Activated T-cell treated with anti-CD3 and anti-CD28 coated beads for 24 hours (primary cell): Measurements from ENCODE around the gene KREMEN1.

Experiments
- DNase-seq: peaks from one replicate; pipeline ENCODE4 v3.0.0-alpha.2; 2020; ENCODE audit warnings: low read depth

Gene KREMEN1

DNA sequence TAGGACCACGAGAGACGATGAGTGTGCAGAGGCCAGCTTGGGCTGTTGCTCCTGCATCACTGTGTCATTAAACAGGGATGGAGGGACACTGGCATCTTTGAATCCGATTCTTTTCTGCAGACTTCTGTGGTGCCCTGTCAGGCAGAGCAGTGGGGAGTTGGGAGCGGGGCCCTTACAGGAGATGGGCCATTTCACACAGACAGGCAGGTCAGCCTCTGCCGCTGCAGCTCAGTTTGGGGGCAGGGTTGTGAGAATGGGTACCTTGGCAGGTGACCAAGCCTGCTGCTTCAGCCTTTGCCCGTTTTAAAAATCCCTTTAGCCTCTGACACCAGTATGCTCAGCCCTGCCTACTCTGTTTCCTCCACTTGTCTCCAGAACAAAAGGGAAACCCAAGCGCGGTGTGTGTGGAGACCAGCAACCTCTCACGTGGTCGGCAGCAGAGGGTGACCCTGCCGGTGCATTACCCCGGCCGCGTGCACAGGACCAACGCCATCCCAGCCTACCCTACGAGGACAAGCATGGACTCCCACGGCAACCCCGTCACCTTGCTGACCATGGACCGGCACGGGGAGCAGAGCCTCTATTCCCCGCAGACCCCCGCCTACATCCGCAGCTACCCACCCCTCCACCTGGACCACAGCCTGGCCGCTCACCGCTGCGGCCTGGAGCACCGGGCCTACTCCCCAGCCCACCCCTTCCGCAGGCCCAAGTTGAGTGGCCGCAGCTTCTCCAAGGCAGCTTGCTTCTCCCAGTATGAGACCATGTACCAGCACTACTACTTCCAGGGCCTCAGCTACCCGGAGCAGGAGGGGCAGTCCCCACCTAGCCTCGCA, 23.8 kb upstream of the KREMEN1 start:
- DNase-seq: no peak

DNA sequence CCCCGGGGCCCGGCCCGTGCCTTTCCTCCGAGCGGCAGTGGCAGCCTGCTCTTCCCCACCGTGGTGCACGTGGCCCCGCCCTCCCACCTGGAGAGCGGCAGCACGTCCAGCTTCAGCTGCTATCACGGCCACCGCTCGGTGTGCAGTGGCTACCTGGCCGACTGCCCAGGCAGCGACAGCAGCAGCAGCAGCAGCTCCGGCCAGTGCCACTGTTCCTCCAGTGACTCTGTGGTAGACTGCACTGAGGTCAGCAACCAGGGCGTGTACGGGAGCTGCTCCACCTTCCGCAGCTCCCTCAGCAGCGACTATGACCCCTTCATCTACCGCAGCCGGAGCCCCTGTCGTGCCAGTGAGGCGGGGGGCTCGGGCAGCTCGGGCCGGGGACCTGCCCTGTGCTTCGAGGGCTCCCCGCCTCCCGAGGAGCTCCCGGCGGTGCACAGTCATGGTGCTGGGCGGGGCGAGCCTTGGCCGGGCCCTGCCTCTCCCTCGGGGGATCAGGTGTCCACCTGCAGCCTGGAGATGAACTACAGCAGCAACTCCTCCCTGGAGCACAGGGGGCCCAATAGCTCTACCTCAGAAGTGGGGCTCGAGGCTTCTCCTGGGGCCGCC, 23.1 kb upstream of the KREMEN1 start:
- no peak for DNase-seq

DNA sequence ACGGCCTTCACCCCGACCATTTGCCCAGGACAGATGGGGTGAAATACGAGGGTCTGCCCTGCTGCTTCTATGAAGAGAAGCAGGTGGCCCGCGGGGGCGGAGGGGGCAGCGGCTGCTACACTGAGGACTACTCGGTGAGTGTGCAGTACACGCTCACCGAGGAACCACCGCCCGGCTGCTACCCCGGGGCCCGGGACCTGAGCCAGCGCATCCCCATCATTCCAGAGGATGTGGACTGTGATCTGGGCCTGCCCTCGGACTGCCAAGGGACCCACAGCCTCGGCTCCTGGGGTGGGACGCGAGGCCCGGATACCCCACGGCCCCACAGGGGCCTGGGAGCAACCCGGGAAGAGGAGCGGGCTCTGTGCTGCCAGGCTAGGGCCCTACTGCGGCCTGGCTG, 22.4 kb upstream of the KREMEN1 start:
- DNase-seq: no peak

DNA sequence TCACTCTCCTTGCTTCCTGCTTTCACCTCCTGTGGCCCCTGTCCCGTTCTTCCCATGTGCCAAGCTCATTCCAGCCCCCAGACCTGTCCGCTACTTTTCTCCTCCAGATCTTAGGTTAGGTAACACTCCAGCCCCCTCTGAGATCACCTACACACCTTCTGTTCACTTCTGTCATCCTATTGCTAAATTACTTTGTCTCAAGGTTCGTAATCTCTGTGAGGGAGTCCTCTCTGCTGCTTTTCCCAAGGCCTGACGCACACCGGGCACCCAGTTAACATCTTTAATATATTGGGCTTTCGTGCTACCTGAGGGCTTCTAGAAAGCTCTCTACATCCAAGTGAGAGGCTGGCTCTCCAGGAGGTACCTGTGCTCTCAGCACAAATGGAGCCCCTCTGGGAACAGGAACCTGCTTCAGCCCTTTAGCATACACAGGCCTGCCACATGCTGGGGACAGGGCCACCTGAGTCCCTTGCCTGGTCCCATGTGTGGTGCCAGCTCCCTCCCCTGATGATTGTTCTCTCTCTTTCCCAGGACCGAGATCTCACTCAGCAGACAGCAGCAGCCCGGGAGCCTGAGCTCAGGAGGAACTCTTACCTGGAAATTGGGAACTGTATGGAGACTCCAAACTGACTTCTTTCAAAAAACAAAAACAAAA, 19.7 kb upstream of the KREMEN1 start:
- no peak for DNase-seq

DNA sequence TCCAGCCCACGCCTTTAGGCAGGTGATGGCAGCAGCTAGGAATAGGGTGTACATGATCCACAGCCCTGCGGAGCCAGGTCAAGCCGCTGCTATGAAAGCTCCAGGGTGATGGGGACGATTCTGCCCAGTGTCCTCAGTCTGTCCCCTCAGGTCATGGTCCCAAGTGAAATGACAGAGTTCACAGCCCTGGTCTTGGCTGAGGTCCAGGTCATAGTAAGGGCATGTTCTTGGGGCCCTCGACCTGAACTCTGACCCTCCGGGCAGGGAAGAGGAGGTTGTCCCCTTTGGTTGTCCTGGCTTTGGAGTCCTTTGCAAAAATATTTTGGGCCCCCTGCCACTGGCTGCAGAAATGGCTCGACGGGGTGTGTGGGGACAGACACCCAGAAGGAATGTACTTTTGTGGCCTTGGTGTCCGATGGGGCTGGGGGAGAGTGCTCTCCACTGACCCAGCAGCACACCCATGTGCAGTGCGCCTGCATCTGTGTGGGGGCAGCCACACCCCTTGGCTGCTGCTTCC, 18.5 kb upstream of the KREMEN1 start:
- no peak for DNase-seq

DNA sequence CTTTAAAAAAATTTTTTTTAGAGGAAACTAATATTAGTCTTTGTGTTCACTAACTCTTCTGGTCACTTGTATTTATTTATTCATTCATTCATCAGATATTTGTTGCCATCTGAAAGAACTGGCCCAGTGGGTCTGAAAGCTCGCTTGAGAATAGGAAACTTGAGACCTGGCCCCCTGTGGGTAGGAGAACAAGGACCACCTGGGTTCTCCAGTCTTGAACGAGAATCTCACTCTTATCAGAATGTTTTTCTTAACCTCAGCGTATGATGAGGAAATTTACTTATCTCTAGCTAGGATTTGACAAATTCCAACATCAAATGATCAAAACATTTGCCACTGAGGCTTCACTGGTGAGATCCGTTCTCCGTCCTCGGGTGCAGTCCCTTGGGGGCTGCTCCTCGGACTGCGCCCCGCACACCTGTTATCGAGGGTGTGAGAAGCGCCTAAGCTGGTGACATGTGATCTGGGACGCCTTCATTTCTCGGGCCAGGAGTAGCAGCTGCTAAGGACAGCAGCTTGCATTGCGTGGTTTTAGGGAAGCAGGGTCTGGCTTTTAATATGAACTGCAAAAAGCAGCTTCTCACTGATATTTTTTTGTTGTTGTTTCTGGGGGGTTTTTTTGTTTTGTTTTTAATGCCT, 17.5 kb upstream of the KREMEN1 start:
- no peak for DNase-seq

DNA sequence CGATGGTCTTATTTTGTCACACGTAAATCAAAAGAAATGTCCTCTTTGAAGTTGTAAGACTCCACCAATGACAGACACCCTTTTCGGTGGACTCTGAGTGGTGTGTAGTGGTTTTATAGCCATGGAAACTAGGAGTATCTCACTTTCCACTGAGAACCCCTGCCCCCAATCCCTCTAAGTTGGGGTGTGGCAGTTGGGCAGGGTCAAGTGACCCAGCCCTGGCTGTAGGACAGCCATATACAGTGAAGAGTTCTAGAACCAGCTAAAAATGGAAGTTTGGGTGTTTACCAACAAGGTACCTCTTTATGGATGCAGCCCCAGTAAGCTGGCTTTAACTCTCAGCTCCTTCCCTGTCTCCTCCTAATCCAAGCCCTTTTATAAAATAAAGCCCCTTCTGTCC, 16.4 kb upstream of the KREMEN1 start:
- no peak for DNase-seq

DNA sequence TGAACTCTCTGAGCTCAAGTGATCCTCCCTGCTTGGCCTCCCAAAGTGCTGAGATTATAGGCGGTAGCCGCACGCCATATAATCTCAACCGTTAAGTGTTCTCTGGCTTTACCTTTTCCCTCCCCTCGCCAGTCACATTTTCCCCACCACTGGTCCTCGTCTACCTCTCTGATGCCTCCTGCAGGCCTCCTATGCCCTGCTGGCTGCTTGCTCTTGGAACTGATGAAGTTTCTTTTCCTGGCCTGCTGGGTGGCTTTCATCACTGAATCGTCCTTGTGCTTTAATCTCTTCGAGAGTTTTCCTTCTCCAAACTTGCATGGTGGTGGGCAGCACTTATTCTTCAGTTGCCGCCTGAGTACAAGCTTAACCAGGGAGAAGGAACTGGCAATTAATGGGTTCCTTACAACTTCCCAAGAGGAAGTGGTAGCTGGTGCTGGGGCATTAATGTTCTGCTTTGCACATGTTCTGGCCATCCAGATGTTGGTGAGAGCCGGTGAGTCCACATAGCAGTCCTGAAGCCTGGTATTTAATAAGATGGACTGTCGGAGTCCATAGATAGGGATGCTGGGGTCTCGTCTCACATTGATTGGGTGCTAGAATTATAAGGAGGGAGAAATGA, 12.5 kb upstream of the KREMEN1 start:
- DNase-seq: no peak

DNA sequence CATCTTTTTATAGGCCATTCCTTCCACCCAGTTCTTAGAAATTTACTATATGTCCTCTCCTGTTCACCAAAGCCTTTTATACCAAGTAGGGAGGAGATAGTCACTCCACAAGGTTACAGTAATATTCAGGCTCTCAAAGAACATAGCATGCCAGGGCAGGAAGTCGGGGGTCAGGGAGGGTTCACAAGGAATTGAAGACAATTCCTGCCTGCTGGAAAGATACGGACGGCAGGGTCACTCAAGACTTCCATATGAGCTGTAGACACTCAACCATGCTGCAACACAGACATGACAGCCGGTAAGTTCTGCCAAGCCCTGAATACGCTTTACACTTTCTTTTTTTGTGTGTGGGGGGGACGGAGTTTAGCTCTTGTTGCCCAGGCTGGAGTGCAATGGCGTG, 11.9 kb upstream of the KREMEN1 start:
- no peak for DNase-seq

DNA sequence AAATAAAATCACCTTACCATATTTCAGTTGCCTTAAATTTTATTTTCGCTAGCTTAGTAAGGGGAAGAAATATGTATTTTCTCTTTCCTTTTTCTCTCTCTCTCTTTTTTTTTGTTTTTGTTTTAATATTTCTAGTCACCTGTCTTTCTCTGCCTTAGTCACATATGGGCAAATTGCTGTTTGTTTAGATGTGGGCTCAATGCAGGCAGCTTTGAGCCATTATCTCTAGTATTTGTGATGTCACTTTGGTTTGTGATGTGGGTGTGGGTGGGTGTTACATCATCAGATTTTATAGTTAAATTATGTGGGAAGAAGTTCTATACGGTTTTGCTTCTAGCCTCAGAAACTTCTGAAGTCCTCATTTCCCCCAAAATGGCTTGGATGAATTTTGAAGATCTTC, 11.1 kb upstream of the KREMEN1 start, which contains the start of gene C22orf31:
TSS of gene C22orf31 (minus strand) at position 59 of the 400 bp plus-strand sequence. CDS start at position 20, 39 bp downstream.
- no peak for DNase-seq

DNA sequence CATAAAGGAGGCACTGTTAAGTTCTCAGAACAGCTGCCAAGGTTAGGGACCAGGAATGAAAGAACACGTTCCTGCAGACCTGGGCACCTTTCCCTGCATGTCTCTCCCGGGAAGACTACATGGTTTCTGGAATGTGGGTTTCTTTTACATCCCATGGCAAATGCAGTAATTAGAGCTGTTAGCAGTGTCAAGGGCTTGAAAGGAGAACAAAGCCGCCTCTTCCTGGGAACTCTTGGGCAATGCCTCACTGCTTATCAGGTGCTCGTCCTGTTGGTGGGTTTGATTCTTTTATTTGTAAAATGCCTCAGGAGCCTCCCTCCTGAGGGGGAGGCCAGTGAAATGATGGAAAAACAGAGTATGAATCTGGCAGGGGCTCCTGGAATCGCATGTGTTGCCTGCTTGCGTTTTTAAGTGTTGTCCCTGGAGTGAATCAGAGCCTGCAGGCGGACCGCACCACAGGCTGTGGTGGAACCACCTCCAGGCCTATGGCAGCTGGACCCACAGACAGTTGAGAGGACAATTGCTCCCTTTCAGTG, 10.5 kb upstream of the KREMEN1 start:
- no peak for DNase-seq

DNA sequence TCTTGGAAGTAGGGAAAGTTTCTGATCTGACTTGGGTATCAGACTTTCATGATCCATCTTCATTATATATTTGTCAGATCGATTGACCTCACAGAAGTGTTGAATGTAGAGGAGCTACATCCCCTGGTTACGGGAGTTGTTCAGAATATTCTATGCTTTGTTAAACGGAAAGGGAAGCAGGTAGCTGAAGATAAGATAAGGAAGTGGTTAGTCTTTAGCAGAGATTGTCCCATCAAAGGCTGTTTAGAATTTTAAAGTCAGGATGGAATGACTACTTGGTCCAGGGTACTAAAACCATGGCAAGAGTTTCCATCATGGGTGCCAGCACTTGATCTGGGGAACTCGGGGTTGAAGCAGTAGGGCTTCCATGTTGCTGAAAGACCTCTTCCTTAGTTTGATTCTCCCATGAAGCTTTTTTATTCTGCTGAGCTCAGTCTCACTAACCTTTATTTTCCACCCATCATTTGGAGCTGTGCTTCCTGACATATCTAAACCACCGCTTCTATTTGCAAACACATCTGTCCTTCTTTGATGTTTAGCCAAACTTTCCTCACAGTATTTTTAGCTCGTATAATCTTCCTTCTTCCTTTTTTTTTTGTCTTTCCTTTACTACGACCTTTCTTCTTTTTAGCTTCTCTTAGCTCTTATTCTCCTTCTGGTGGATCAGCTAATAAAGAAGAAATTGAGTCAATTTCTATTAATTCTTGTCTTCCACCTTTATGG, 7.2 kb upstream of the KREMEN1 start:
- no peak for DNase-seq

DNA sequence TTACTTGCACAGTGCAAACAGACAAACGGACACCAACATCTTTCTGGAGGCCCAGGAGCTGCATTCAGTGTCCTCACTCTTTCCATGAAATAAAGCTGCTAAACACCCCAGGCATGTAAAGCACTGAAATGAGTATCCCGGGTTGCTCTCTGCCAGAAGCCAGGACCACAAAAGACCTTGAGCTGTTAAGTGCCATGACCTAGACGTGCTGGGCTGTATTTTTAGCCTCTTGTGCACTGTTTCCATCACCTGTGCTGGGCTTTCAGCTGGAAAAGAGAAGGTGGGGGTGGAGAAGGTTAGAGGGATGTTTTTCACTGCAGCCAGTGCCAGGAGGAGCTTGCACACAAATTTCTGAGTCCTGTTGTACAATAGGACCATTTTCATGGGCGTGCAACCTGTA, 3.4 kb upstream of the KREMEN1 start:
- no peak for DNase-seq

DNA sequence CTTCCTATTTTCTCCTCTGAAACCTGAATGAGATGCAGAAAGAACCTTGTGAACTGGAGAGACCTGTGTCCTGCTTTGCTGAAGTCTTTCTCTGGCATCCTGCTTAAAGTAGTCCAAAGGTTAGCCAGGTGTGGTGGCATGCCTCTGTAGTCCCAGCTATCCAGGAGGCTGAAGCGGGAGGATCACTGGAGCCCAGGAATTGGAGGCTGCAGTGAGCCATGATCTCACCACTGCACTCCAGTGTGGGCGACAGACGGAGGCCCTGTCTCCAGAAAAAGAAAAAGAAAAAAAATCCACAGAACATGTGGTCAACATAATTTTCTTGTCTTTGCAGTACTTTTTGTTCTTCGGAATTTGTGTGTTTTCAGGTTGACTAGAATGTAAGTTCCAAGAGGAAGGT, 2.3 kb upstream of the KREMEN1 start:
- no peak for DNase-seq

DNA sequence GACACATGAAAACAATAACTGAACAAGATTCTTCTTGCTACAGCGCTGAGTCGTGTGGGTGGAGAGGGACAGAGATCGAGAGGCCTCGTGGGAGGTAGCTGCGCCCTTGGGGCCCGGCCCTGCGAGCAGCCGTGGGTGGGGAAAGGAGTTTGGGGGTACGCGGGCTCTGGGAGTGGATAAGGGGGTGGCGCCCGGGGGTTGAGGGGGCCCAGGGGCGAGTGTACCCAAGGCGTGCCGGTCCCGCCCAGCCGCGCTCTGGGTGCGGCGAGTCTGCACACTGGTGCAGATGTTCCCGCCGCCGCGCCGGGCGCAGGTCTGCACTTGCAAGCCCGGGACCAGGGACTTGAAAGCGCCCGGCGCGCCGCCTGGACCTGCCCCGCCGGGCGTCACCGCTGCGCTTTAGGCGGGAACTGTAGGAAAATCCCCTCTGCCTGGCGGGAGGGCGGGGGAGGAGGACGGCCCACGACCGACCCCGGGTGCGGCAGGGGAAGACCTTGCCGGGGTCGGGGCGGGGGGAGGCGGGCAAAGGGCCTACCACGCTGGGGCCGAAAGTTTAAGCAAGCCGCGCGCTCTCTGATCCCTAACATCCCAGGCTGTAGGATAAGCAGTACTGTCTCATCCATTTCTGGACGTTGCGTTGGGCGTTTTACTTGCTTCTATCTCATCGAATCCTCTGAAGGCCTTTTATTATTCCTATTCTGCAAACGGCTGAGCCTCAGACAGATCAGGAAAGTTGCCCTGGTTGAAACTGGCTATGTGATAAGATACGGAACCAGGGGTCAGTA, 1.4 kb upstream of the KREMEN1 start:
- no peak for DNase-seq

DNA sequence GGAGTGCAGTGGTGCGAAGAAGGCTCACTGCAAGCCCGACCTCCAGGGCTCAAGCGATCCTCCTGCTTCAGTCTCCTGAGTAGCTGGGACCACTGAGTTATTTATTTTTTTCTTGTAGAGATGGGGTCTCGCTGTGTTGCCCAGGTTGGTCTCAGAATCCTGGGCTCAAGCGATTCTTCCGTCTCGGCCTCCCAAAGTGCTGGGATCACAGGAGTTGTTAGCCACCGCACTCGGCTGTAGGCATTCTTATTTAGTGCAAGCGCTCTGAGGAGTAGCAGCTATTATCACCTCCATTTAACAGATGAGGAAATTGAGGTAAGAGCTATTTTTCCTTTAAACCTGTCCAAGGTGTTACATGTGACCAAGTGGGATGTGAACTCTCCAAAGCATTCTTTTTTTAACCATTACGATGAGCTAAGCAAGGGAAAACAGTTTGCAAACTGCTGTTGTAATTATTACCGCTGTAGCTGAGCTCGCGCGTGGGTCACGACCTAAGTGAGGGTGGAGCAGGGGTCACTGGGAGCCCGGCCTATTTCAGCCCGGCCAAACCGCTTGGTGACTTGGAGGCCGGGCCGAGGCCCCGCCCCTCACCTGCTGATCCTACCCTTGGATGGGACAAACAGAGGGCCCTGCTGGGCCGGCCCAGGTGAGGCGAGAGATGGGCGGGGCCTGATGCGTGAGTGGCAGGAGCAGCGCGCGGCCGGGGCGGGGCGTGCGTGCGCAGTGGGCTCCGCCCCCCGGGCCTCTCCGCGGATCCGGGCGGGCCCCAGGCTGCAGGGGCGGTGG, 449 bp upstream of the KREMEN1 start:
- DNase-seq: peak; percentile 76

DNA sequence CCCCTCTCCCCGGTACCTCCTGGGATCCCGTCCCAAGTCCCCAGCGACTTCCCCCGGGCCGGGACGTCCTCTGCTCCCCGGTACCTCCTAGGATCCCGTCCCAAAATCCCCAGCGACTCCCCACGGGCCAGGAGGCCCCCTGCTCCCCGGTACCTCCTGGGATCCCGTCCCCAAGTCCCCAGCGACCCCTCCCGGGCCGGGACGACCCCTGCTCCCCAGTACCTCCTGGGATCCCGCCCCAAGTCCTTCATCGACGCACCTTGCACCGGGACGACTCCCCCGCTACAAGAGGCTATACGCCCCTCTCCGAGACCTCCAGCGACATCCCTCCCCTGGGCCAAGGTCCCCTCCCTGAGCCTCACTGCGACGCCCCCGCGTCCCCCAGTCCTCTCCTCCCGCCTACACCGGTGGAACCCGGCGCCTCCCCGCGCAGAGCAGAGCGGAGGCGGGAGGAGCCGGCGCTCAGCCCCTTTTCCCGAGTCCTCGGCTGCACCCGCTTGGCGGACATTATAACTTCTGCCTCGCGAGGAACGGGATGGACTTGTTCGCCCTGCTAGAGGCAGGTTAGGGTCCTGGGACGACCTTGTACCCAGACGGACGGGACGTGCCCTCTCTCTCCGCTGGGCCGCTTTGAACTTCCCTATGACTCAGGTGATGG, 912 bp downstream of the KREMEN1 start:
- DNase-seq: no peak

DNA sequence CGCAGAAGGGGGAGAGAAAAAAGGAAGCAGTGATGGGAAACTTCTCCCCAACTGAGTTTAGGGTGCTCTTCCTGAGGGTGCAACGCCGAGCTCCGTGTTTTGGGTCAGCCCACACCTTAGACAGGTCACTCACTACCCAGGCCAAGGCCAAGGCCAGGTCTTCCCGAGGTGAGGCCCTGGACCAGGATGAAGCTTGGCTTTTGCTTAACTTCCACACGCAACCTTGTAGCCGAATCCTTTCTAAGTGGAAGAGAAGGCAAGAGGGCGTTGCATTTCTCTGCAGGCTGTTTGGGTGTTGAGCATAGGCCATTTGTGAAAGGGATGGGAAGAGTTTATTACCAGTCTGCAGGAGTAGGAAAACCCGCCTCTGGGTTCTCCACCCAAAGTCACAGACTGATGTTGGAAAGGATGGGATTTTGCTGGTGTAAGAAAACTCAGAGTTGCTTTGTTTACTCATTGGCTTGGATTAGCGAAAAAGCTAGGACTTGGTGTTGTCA, 1.5 kb downstream of the KREMEN1 start:
- no peak for DNase-seq
